Right lobe of liver (tissue), 4 donors: ENCODE data around the gene PCED1A.

ENCODE experiments used
- POLR2A ChIP-seq: fragments of 450-650 bp; IDR thresholded peaks from one replicate; pipeline ENCODE4 v1.6.1; 2017; ENCODE audit warnings: antibody characterized with exemption, mild to moderate bottlenecking
- TF ChIP-seq, protein P1 (sequence below), 4 donors: fragments of 200-600 bp in 3 of 4; fragments of 450-650 bp in 1 of 4; IDR thresholded peaks; one replicate each; pipeline versions ENCODE4 v1.5.1 to v1.8.0; 2016 to 2022; ENCODE audit warnings: antibody characterized with exemption in 4 of 4, mild to moderate bottlenecking in 2 of 4
- donor health status: DM: no; HTN: no; CAD: no.
- donor health status: DM: no; HTN: no; CAD: no.
- donor health status: DM: no; HTN: yes; CAD: no.

DNA sequence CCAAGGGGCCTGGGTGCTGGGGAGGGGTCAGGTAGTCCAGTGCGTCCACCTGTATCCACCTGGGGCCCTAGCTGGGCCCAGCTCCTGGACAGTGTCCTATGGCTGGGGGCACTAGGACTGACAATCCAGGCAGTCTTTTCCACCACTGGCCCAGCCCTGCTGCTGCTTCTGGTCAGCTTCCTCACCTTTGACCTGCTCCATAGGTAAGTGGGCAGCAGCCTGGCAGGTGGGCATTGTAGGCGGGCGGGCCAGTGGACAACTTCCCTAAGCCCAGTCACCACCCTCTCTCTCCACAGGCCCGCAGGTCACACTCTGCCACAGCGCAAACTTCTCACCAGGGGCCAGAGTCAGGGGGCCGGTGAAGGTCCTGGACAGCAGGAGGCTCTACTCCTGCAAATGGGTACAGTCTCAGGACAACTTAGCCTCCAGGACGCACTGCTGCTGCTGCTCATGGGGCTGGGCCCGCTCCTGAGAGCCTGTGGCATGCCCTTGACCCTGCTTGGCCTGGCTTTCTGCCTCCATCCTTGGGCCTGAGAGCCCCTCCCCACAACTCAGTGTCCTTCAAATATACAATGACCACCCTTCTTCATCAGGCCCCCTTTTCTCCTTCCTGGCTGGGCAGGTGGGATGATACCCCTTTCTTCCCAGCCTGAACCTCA is 25.1 kb downstream of the PCED1A start:
- no peak for TF ChIP-seq POLR2A
- TF ChIP-seq, protein P1, sequence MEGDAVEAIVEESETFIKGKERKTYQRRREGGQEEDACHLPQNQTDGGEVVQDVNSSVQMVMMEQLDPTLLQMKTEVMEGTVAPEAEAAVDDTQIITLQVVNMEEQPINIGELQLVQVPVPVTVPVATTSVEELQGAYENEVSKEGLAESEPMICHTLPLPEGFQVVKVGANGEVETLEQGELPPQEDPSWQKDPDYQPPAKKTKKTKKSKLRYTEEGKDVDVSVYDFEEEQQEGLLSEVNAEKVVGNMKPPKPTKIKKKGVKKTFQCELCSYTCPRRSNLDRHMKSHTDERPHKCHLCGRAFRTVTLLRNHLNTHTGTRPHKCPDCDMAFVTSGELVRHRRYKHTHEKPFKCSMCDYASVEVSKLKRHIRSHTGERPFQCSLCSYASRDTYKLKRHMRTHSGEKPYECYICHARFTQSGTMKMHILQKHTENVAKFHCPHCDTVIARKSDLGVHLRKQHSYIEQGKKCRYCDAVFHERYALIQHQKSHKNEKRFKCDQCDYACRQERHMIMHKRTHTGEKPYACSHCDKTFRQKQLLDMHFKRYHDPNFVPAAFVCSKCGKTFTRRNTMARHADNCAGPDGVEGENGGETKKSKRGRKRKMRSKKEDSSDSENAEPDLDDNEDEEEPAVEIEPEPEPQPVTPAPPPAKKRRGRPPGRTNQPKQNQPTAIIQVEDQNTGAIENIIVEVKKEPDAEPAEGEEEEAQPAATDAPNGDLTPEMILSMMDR (IDR thresholded peaks at IDR 0.05) = no peak
